Measurements from ENCODE around the gene PTTG2. TPM values are rescaled to one million over a fixed set of nuclear protein-coding genes. Genes with fewer than 3 reads are reported as not detected.

Gene PTTG2
- total and polyA plus RNA-seq, 2 donors = 0.56 to 2.1 TPM

Other genes with a start within 250 kb of the PTTG2 start
- 50.3 TPM for gene PGM2, start 133.7 kb upstream of the PTTG2 start, total RNA-seq
- gene PGM2, start 133.7 kb upstream of the PTTG2 start, polyA plus RNA-seq = 12.9 TPM
- gene TBC1D1, start 69.3 kb upstream of the PTTG2 start, total RNA-seq = 115 TPM
- gene TBC1D1, start 69.3 kb upstream of the PTTG2 start, polyA plus RNA-seq = 74.7 TPM